Activated naive CD8-positive, alpha-beta T cell treated with anti-CD3 and anti-CD28 coated beads, Interleukin-2, amount 50 U/mL, for 24 hours (primary cell): ENCODE measurements around the gene DNAH8.
"Not testable (repeated sequence)": the region's sequence is repeated elsewhere in the genome, so short reads cannot be mapped to it uniquely, and the experiment has no call there.

Experiments used
- ATAC-seq: fragments of 150-1000 bp; cut with Tn5 transposase; one replicate; pipeline ENCODE4 v1.10.0; 2021
- DNase-seq: peaks from one replicate; pipeline ENCODE4 v3.0.0; 2021
- H3K27ac Mint-ChIP-seq: one replicate; pipeline ENCODE4 v1.8.0; 2021; ENCODE audit warnings: mild to moderate bottlenecking, mixed read lengths
- H3K27me3 Mint-ChIP-seq: one replicate; pipeline ENCODE4 v1.8.0; 2021; ENCODE audit warnings: mixed read lengths
- H3K36me3 Mint-ChIP-seq: one replicate; pipeline ENCODE4 v1.8.0; 2021; ENCODE audit warnings: low read depth, mixed read lengths
- H3K4me1 Mint-ChIP-seq: one replicate; pipeline ENCODE4 v1.8.0; 2021; ENCODE audit warnings: mixed read lengths
- H3K4me3 Mint-ChIP-seq: one replicate; pipeline ENCODE4 v1.8.0; 2021; ENCODE audit warnings: mild to moderate bottlenecking, moderate library complexity, mixed read lengths
- H3K9me3 Mint-ChIP-seq: one replicate; pipeline ENCODE4 v1.8.0; 2021; ENCODE audit warnings: mixed read lengths

DNAH8 gene

GRCh38 chr6:38876475-38876874 is 161.4 kb downstream of the DNAH8 start:
- Mint-ChIP-seq H3K4me3 (peak overlapping the region; percentile 58), H3K4me1 (peaks cover 45% of the 10 kb centered on the region), H3K27ac (peak overlapping the region; percentile 84), H3K36me3 (no peaks in the 10 kb centered on the region), H3K9me3 (peaks cover 6% of the 10 kb centered on the region), H3K27me3 (no peaks in the 10 kb centered on the region)
- ATAC-seq (peak; percentile 98), DNase-seq (peak; percentile 51)

- Mint-ChIP-seq H3K27me3 (no peaks in the 10 kb centered on the region), H3K4me3 (no peak overlapping the region), H3K27ac (no peak overlapping the region), H3K4me1 (peaks cover 42% of the 10 kb centered on the region), H3K36me3 (no peaks in the 10 kb centered on the region), H3K9me3 (peaks cover 6% of the 10 kb centered on the region)
- DNase-seq, result no peak
- ATAC-seq, result no peak
Observed at GRCh38 chr6:38877721-38878120, 162.6 kb downstream of the DNAH8 start.

GRCh38 chr6:38882157-38882556 is 167.0 kb downstream of the DNAH8 start:
- Mint-ChIP-seq H3K27ac (no peak overlapping the region), H3K9me3 (peaks cover 6% of the 10 kb centered on the region), H3K4me1 (peaks cover 8% of the 10 kb centered on the region), H3K4me3 (no peak overlapping the region), H3K36me3 (no peaks in the 10 kb centered on the region), H3K27me3 (no peaks in the 10 kb centered on the region)
- DNase-seq (no peak), ATAC-seq (no peak)

- Mint-ChIP-seq H3K36me3 (no peaks in the 10 kb centered on the region), H3K4me1 (no peaks in the 10 kb centered on the region), H3K4me3 (no peak overlapping the region), H3K27me3 (no peaks in the 10 kb centered on the region), H3K9me3 (no peaks in the 10 kb centered on the region), H3K27ac (no peak overlapping the region)
- DNase-seq, result no peak
- no peak for ATAC-seq
Observed at GRCh38 chr6:38897507-38897906, 182.4 kb downstream of the DNAH8 start.

- Mint-ChIP-seq H3K27me3 (peaks cover 4% of the 10 kb centered on the region), H3K4me1 (no peaks in the 10 kb centered on the region), H3K36me3 (no peaks in the 10 kb centered on the region)
Observed at GRCh38 chr6:38901802-38902522, 186.9 kb downstream of the DNAH8 start.

GRCh38 chr6:38906582-38906981 is 191.5 kb downstream of the DNAH8 start:
- H3K27ac Mint-ChIP-seq, result no peak overlapping the region
- no peak for ATAC-seq
- H3K4me3 Mint-ChIP-seq, result no peak overlapping the region
- H3K27me3 Mint-ChIP-seq, result peaks cover 4% of the 10 kb centered on the region
- H3K9me3 Mint-ChIP-seq, result no peaks in the 10 kb centered on the region
- DNase-seq, result no peak
- no peaks in the 10 kb centered on the region for H3K36me3 Mint-ChIP-seq
- no peaks in the 10 kb centered on the region for H3K4me1 Mint-ChIP-seq

More at GRCh38 chr6:38901802-38902522, 186.9 kb downstream of the DNAH8 start:
- Mint-ChIP-seq H3K9me3 (no peaks in the 10 kb centered on the region), H3K27ac (no peak overlapping the region), H3K4me3 (no peak overlapping the region)
- DNase-seq (no peak), ATAC-seq (no peak)

GRCh38 chr6:38907264-38907663 is 192.2 kb downstream of the DNAH8 start:
- H3K27ac Mint-ChIP-seq, result no peak overlapping the region
- DNase-seq (no peak), ATAC-seq (no peak)
- peaks cover 4% of the 10 kb centered on the region for H3K27me3 Mint-ChIP-seq
- H3K4me1 Mint-ChIP-seq, result no peaks in the 10 kb centered on the region
- no peaks in the 10 kb centered on the region for H3K9me3 Mint-ChIP-seq
- no peak overlapping the region for H3K4me3 Mint-ChIP-seq
- no peaks in the 10 kb centered on the region for H3K36me3 Mint-ChIP-seq

- H3K9me3 Mint-ChIP-seq, result no peaks in the 10 kb centered on the region
- H3K27me3 Mint-ChIP-seq, result peaks cover 3% of the 10 kb centered on the region
- ATAC-seq, result no peak
- H3K27ac Mint-ChIP-seq, result no peak overlapping the region
- H3K4me3 Mint-ChIP-seq, result no peak overlapping the region
- no peak for DNase-seq
- H3K4me1 Mint-ChIP-seq, result no peaks in the 10 kb centered on the region
- no peaks in the 10 kb centered on the region for H3K36me3 Mint-ChIP-seq
Observed at GRCh38 chr6:38909015-38909730, 194.1 kb downstream of the DNAH8 start.

- peaks cover 2% of the 10 kb centered on the region for H3K27me3 Mint-ChIP-seq
- H3K4me3 Mint-ChIP-seq, result no peak overlapping the region
- no peaks in the 10 kb centered on the region for H3K9me3 Mint-ChIP-seq
- no peaks in the 10 kb centered on the region for H3K36me3 Mint-ChIP-seq
- DNase-seq (no peak), ATAC-seq (no peak)
- H3K27ac Mint-ChIP-seq, result no peak overlapping the region
- H3K4me1 Mint-ChIP-seq, result no peaks in the 10 kb centered on the region
Observed at GRCh38 chr6:38910207-38910606, 195.1 kb downstream of the DNAH8 start.

- Mint-ChIP-seq H3K27me3 (no peaks in the 10 kb centered on the region), H3K27ac (no peak overlapping the region), H3K9me3 (no peaks in the 10 kb centered on the region), H3K4me1 (no peaks in the 10 kb centered on the region), H3K4me3 (no peak overlapping the region), H3K36me3 (no peaks in the 10 kb centered on the region)
- ATAC-seq (no peak), DNase-seq (no peak)
Observed at GRCh38 chr6:38912378-38912777, 197.3 kb downstream of the DNAH8 start.

- Mint-ChIP-seq H3K27me3 (no peaks in the 10 kb centered on the region), H3K36me3 (no peaks in the 10 kb centered on the region), H3K27ac (no peak overlapping the region), H3K4me1 (no peaks in the 10 kb centered on the region), H3K4me3 (no peak overlapping the region), H3K9me3 (no peaks in the 10 kb centered on the region)
- no peak for DNase-seq
- no peak for ATAC-seq
Observed at GRCh38 chr6:38915205-38915925, 200.3 kb downstream of the DNAH8 start.

GRCh38 chr6:38921540-38921939 is 206.4 kb downstream of the DNAH8 start:
- H3K4me1 Mint-ChIP-seq, ATAC-seq, DNase-seq, H3K4me3 Mint-ChIP-seq, H3K36me3 Mint-ChIP-seq, H3K27me3 Mint-ChIP-seq, H3K9me3 Mint-ChIP-seq, H3K27ac Mint-ChIP-seq: not testable (repeated sequence)

- no peaks in the 10 kb centered on the region for H3K9me3 Mint-ChIP-seq
- H3K36me3 Mint-ChIP-seq, result no peaks in the 10 kb centered on the region
- no peaks in the 10 kb centered on the region for H3K4me1 Mint-ChIP-seq
- H3K27ac Mint-ChIP-seq, result no peak overlapping the region
- H3K4me3 Mint-ChIP-seq, result no peak overlapping the region
- ATAC-seq (no peak), DNase-seq (no peak)
- no peaks in the 10 kb centered on the region for H3K27me3 Mint-ChIP-seq
Observed at GRCh38 chr6:38924791-38925509, 209.8 kb downstream of the DNAH8 start.

- Mint-ChIP-seq H3K4me1 (no peaks in the 10 kb centered on the region), H3K9me3 (no peaks in the 10 kb centered on the region), H3K27ac (no peak overlapping the region), H3K4me3 (no peak overlapping the region), H3K27me3 (peaks cover 2% of the 10 kb centered on the region), H3K36me3 (no peaks in the 10 kb centered on the region)
- no peak for ATAC-seq
- no peak for DNase-seq
Observed at GRCh38 chr6:38929560-38929959, 214.4 kb downstream of the DNAH8 start.
